Measurements from ENCODE around the gene UGT1A4. TPM values are rescaled to one million over a fixed set of nuclear protein-coding genes. Genes with fewer than 3 reads are reported as not detected.

The UGT1A4 gene
- total and polyA plus RNA-seq, 10 of the 15 experiments (the other 5 are each of a cell fraction or from before 2014, with no cell fraction given) = not detected

DNA sequence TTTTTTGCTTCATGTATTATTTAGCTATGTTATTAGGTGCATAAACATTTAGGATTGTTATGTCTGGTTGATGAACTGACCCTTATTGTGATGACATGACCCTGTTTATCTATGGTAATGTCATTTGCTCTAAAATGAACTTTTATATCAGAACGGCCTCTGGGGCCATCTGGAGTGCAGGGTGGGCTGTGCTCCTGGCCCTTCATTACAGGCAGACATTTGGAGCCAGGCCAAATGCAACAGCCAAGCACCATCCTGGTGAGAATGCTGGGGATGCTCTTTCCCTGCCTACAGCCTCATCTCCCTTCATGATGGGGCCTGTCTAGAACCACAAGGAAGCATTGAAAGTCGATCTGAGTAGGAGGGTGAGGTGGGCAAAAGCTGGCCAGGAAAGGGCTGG is 97.8 kb downstream of the UGT1A4 start:
- WGBS (ENCODE audit: insufficient coverage, insufficient replicate concordance, low lambda C conversion rate, missing lambda C conversion rate) = 0% methylated on average over 2 of the region's 2 CpGs
- no peak overlapping the region for H3K9ac ChIP-seq (ENCODE audit: control insufficient read depth, insufficient read depth, low read length)
- H3K27me3 ChIP-seq (replicated peaks in 1 of 2; ENCODE audit: control insufficient read depth in 2 of 2, insufficient read depth in 2 of 2, low read length in 1 of 2) = no peaks in the 10 kb centered on the region; a peak in 3 of 4 replicates
- no peak overlapping the region for H3K4me2 ChIP-seq (ENCODE audit: control insufficient read depth, insufficient read depth)
- no peak overlapping the region for H2AFZ ChIP-seq (ENCODE audit: control insufficient read depth, low read depth, low read length)
- in situ Hi-C loops (cut with MboI) = no loop called here
- CTCF ChIA-PET = no interaction called here
- no peak for FAIRE-seq
- H3K36me3 ChIP-seq (ENCODE audit: control insufficient read depth in 2 of 2, insufficient read depth in 2 of 2, low read length in 1 of 2) = no peaks in the 10 kb centered on the region
- H3K79me2 ChIP-seq (ENCODE audit: control insufficient read depth, insufficient read depth, low read length) = no peaks in the 10 kb centered on the region
- no peaks in the 10 kb centered on the region for H4K20me1 ChIP-seq (ENCODE audit: control insufficient read depth, insufficient read depth)
- RAD21 ChIA-PET (ENCODE audit: unreplicated experiment) = no interaction called here
- no peak overlapping the region for H3K4me3 ChIP-seq
- SMC1A ChIA-PET (ENCODE audit: uncharacterized antibody, unreplicated experiment) = no interaction called here
- H3K27ac ChIP-seq (ENCODE audit: control insufficient read depth, insufficient read depth) = no peak overlapping the region
- no peaks in the 10 kb centered on the region for H3K4me1 ChIP-seq (ENCODE audit: control insufficient read depth, insufficient read depth, low read length)
- no peak for ATAC-seq
- no TSS peak for BruUV-seq (replicated peaks)
- no peak for DNase-seq (ENCODE audit: low read depth, low spot score)
- TF ChIP-seq MEF2A (IDR thresholded peaks at IDR 0.05; ENCODE audit: insufficient read depth, low read depth, low read length) (no peak), EGR1 (IDR thresholded peaks at IDR 0.05; ENCODE audit: borderline replicate concordance in 1 of 2, low read depth in 2 of 2, low read length in 2 of 2) (no peak), POLR2AphosphoS2 (IDR thresholded peaks at IDR 0.05; ENCODE audit: low read depth, low read length) (no peak), TCF3 (IDR thresholded peaks at IDR 0.05; ENCODE audit: borderline replicate concordance, insufficient read depth, low read depth, low read length) (no peak), NBN (IDR thresholded peaks at IDR 0.05) (no peak), MYC (IDR thresholded peaks at IDR 0.05; ENCODE audit: insufficient read depth, insufficient read length, insufficient replicate concordance, low read length, severe bottlenecking) (no peak), STAT3 (IDR thresholded peaks at IDR 0.05; ENCODE audit: low read depth, low read length) (no peak), ZNF384 (IDR thresholded peaks at IDR 0.05; ENCODE audit: borderline replicate concordance, low read depth, low read length) (no peak), RFX5 (IDR thresholded peaks at IDR 0.05; ENCODE audit: low read depth, low read length) (no peak), CBFB (IDR thresholded peaks at IDR 0.05; ENCODE audit: low read depth) (no peak), CHD1 (IDR thresholded peaks at IDR 0.05; ENCODE audit: low read depth, low read length) (no peak)
- TF ChIP-seq, protein P1, sequence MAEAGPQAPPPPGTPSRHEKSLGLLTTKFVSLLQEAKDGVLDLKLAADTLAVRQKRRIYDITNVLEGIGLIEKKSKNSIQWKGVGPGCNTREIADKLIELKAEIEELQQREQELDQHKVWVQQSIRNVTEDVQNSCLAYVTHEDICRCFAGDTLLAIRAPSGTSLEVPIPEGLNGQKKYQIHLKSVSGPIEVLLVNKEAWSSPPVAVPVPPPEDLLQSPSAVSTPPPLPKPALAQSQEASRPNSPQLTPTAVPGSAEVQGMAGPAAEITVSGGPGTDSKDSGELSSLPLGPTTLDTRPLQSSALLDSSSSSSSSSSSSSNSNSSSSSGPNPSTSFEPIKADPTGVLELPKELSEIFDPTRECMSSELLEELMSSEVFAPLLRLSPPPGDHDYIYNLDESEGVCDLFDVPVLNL (IDR thresholded peaks at IDR 0.05; ENCODE audit: low read depth, low read length) = no peak
- TF ChIP-seq, protein P2, sequence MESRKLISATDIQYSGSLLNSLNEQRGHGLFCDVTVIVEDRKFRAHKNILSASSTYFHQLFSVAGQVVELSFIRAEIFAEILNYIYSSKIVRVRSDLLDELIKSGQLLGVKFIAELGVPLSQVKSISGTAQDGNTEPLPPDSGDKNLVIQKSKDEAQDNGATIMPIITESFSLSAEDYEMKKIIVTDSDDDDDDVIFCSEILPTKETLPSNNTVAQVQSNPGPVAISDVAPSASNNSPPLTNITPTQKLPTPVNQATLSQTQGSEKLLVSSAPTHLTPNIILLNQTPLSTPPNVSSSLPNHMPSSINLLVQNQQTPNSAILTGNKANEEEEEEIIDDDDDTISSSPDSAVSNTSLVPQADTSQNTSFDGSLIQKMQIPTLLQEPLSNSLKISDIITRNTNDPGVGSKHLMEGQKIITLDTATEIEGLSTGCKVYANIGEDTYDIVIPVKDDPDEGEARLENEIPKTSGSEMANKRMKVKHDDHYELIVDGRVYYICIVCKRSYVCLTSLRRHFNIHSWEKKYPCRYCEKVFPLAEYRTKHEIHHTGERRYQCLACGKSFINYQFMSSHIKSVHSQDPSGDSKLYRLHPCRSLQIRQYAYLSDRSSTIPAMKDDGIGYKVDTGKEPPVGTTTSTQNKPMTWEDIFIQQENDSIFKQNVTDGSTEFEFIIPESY (IDR thresholded peaks at IDR 0.05) = no peak
- no peaks in the 10 kb centered on the region for H3K9me3 ChIP-seq (replicated peaks; ENCODE audit: control insufficient read depth, insufficient read depth, low read length)
- intact Hi-C loops (cut with micrococcal nuclease; ENCODE audit: unreplicated experiment) = no loop called here
- POLR2A ChIA-PET = interaction anchor here (0.6 kb wide), 1 partner anchor 124 kb away, joined by 4 read pairs; no protein-coding TSS in a partner anchor

Data from GM12878 (cell line).